HepG2 (cell line): ENCODE results near the gene SMDT1. TPM values are rescaled to one million over a fixed set of nuclear protein-coding genes. Genes with fewer than 3 reads are reported as not detected.

ENCODE experiments used
- DMAP1 ChIP-seq: IDR thresholded peaks from 2 replicates; pipeline ENCODE4 v1.6.1; 2016
- KLF12 ChIP-seq: sonication (generic); formaldehyde crosslinking; IDR thresholded peaks from 2 replicates; pipeline ENCODE4 v1.4.0; 2020; ENCODE audit warnings: missing genetic modification reagents, borderline replicate concordance
- MNT ChIP-seq: fragments of 450-650 bp; IDR thresholded peaks from 2 replicates; pipeline ENCODE4 v1.6.1; 2016
- NCOR1 ChIP-seq: fragments of 200-600 bp; sonication (generic); IDR thresholded peaks from 2 replicates; pipeline ENCODE4 v1.7.0; 2017; ENCODE audit warnings: antibody characterized with exemption, low read length, borderline replicate concordance
- NFE2 ChIP-seq: sonication (generic); formaldehyde crosslinking; IDR thresholded peaks from 2 replicates; pipeline ENCODE4 v1.4.0; 2020; ENCODE audit warnings: missing genetic modification reagents
- POLR2AphosphoS2 ChIP-seq: IDR thresholded peaks from 2 replicates; pipeline ENCODE4 v1.6.1; 2011; ENCODE audit warnings: low read depth, low read length, improper control_type of control experiment
- SAFB2 ChIP-seq: sonication (generic); formaldehyde crosslinking; IDR thresholded peaks from 2 replicates; pipeline ENCODE4 v1.5.1; 2020; ENCODE audit warnings: missing genetic modification reagents, low read depth, mild to moderate bottlenecking, borderline replicate concordance
- SMAD3 ChIP-seq: sonication (generic); formaldehyde crosslinking; IDR thresholded peaks from 2 replicates; pipeline ENCODE4 v1.4.0; 2020; ENCODE audit warnings: missing genetic modification reagents
- SMARCE1 ChIP-seq: fragments of 450-650 bp; IDR thresholded peaks from 2 replicates; pipeline ENCODE4 v1.6.1; 2017; ENCODE audit warnings: borderline replicate concordance
- SMYD3 ChIP-seq: sonication (generic); formaldehyde crosslinking; IDR thresholded peaks from 2 replicates; pipeline ENCODE4 v1.8.1; 2023; ENCODE audit warnings: mild to moderate bottlenecking, missing genetic modification reagents
- SOX5 ChIP-seq: IDR thresholded peaks from 2 replicates; pipeline ENCODE4 v1.6.1; 2016; ENCODE audit warnings: borderline replicate concordance
- ZSCAN25 ChIP-seq: sonication (generic); formaldehyde crosslinking; IDR thresholded peaks from 2 replicates; pipeline ENCODE4 v1.8.0; 2022; ENCODE audit warnings: mild to moderate bottlenecking, missing genetic modification reagents
- polyA plus RNA-seq, 8 experiments: library from polyadenylated mRNA; depleted of rRNA in 3 of 8; stranded (reverse) in 7 of 8; unstranded in 1 of 8; fragments of >200 nt; fragmentation: Illumina TruSeq in 4 of 8; extraction: Trizol in 4 of 8; gene quantifications; 2 replicates each; pipeline versions ENCODE4 v1.2.1 to v1.2.3, GENCODE V29; 2011 to 2016; ENCODE audit warnings: low read depth in 4 of 8, missing spikeins in 1 of 8, mixed read lengths in 1 of 8; ENCODE audit not compliant: insufficient read depth in 1 of 8
- total RNA-seq, 5 experiments: library from RNA; depleted of rRNA; stranded (reverse); fragments of >200 nt; fragmentation: Illumina TruSeq; extraction: Trizol; gene quantifications; 2 replicates each; pipeline ENCODE4 v1.2.3, GENCODE V29; 2016; ENCODE audit warnings: low read depth in 1 of 5
- TF ChIP-seq, protein P1 (sequence below): sonication (generic); formaldehyde crosslinking; IDR thresholded peaks from 2 replicates; pipeline ENCODE4 v1.8.0; 2022; ENCODE audit warnings: missing genetic modification reagents, mild to moderate bottlenecking, borderline replicate concordance
- TF ChIP-seq, protein P2 (sequence below): sonication (generic); formaldehyde crosslinking; IDR thresholded peaks from 2 replicates; pipeline ENCODE4 v1.5.1; 2020; ENCODE audit warnings: missing genetic modification reagents, mild to moderate bottlenecking, borderline replicate concordance
- TF ChIP-seq, protein P3 (sequence below): sonication (generic); formaldehyde crosslinking; IDR thresholded peaks from 2 replicates; pipeline ENCODE4 v1.4.0; 2020; ENCODE audit warnings: mild to moderate bottlenecking, missing genetic modification reagents
- TF ChIP-seq, protein P4 (sequence below): sonication (generic); formaldehyde crosslinking; IDR thresholded peaks from 2 replicates; pipeline ENCODE4 v1.5.1; 2020; ENCODE audit warnings: missing genetic modification reagents, mild to moderate bottlenecking, borderline replicate concordance
- TF ChIP-seq, protein P5 (sequence below): sonication (generic); formaldehyde crosslinking; IDR thresholded peaks from 2 replicates; pipeline ENCODE4 v1.8.0; 2022; ENCODE audit warnings: mild to moderate bottlenecking, missing genetic modification reagents
- TF ChIP-seq, protein P6 (sequence below): sonication (generic); formaldehyde crosslinking; IDR thresholded peaks from 2 replicates; pipeline ENCODE4 v1.5.0; 2020; ENCODE audit warnings: missing genetic modification reagents, mild to moderate bottlenecking, borderline replicate concordance

Gene SMDT1
- total and polyA plus RNA-seq, 2 of the 13 experiments (the other 11 are each of a cell fraction or from before 2014, with no cell fraction given): 8.3 to 26.6 TPM

DNA sequence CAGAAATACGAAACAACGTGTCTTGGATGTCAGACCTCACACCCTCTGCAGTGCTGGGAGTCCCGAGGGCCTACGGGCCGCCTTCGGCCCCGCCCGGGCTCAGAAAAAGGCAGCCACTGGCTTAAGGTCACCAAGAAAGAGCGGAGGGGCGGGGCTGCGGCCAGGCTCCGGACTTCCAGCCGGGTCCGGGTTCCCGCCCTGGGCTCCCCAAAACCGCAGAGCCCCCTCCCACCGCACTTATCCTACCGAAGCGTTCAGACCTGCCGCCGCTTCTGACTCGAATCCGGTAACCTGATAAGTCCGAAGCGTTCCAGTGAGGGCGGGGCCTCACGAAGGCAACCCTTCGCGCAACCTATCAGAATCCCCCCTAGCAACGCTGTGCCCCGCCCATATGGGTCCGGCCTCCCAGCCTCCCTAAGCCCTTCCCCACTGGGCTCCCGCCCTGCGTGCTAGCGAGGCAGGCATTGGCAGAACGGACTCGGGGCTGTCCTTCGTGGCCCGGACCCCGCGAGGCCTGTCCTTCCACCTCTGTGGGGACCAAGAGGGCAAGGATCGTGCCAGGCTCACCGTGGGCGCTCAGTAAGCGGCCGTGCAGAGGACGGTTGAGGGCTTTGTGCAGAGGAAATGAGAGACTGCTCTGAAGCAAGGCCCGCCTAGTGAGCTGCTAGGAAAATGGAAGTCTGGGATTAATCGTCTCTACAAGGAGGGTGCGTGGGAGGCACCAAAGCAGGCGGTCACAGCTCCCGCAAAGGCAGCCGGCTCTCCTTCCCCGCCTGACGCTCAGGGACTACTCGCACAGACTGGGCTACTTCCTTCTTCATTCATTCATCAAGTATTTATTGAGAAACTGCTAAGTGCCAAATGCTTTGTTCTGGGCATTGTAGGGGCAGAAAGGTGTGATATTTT lies 8.7 kb upstream of the SMDT1 start, which contains the start of gene NAGA (continued):
- TF ChIP-seq MNT: no peak
- TF ChIP-seq, protein P1, sequence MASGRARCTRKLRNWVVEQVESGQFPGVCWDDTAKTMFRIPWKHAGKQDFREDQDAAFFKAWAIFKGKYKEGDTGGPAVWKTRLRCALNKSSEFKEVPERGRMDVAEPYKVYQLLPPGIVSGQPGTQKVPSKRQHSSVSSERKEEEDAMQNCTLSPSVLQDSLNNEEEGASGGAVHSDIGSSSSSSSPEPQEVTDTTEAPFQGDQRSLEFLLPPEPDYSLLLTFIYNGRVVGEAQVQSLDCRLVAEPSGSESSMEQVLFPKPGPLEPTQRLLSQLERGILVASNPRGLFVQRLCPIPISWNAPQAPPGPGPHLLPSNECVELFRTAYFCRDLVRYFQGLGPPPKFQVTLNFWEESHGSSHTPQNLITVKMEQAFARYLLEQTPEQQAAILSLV (CRISPR knock-in tag): peak; percentile 63; the same call in 1 of the 2 replicates
- TF ChIP-seq SAFB2: no peak
- TF ChIP-seq, protein P2, sequence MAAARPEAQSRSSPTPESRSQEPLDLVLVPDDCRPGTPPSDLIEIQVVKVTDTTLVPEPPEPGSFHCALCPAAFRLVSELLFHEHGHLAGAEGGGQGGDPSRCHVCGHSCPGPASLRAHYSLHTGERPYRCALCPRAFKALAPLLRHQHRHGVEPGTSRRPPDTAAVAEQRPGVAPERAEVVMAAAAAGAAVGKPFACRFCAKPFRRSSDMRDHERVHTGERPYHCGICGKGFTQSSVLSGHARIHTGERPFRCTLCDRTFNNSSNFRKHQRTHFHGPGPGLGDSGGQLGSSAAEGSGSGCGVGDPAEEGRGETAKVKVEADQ: 0 out of 2 replicates have a peak, but pooled peaks have one; percentile 49
- no peak for TF ChIP-seq SMARCE1
- no peak for TF ChIP-seq POLR2AphosphoS2
- TF ChIP-seq, protein P3, sequence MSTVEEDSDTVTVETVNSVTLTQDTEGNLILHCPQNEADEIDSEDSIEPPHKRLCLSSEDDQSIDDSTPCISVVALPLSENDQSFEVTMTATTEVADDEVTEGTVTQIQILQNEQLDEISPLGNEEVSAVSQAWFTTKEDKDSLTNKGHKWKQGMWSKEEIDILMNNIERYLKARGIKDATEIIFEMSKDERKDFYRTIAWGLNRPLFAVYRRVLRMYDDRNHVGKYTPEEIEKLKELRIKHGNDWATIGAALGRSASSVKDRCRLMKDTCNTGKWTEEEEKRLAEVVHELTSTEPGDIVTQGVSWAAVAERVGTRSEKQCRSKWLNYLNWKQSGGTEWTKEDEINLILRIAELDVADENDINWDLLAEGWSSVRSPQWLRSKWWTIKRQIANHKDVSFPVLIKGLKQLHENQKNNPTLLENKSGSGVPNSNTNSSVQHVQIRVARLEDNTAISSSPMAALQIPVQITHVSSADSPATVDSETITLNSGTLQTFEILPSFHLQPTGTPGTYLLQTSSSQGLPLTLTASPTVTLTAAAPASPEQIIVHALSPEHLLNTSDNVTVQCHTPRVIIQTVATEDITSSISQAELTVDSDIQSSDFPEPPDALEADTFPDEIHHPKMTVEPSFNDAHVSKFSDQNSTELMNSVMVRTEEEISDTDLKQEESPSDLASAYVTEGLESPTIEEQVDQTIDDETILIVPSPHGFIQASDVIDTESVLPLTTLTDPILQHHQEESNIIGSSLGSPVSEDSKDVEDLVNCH: no peak
- TF ChIP-seq KLF12: peak; percentile 58; the same call in 1 of the 2 replicates
- TF ChIP-seq SOX5 (CRISPR knock-in tag): peak; percentile 51; the same call in 1 of the 2 replicates
- TF ChIP-seq NCOR1: no peak; the same call in 1 of the 2 replicates
- no peak; the same call in none of the 2 replicates for TF ChIP-seq ZSCAN25 (CRISPR knock-in tag)
- TF ChIP-seq, protein P4, sequence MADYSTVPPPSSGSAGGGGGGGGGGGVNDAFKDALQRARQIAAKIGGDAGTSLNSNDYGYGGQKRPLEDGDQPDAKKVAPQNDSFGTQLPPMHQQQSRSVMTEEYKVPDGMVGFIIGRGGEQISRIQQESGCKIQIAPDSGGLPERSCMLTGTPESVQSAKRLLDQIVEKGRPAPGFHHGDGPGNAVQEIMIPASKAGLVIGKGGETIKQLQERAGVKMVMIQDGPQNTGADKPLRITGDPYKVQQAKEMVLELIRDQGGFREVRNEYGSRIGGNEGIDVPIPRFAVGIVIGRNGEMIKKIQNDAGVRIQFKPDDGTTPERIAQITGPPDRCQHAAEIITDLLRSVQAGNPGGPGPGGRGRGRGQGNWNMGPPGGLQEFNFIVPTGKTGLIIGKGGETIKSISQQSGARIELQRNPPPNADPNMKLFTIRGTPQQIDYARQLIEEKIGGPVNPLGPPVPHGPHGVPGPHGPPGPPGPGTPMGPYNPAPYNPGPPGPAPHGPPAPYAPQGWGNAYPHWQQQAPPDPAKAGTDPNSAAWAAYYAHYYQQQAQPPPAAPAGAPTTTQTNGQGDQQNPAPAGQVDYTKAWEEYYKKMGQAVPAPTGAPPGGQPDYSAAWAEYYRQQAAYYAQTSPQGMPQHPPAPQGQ (CRISPR knock-in tag): no peak
- TF ChIP-seq DMAP1 (CRISPR knock-in tag): peak; percentile 74; the same call in 1 of the 2 replicates
- TF ChIP-seq, protein P5, sequence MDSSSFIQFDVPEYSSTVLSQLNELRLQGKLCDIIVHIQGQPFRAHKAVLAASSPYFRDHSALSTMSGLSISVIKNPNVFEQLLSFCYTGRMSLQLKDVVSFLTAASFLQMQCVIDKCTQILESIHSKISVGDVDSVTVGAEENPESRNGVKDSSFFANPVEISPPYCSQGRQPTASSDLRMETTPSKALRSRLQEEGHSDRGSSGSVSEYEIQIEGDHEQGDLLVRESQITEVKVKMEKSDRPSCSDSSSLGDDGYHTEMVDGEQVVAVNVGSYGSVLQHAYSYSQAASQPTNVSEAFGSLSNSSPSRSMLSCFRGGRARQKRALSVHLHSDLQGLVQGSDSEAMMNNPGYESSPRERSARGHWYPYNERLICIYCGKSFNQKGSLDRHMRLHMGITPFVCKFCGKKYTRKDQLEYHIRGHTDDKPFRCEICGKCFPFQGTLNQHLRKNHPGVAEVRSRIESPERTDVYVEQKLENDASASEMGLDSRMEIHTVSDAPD (CRISPR knock-in tag): peak; percentile 74; the same call in 1 of the 2 replicates
- no peak for TF ChIP-seq NFE2 (CRISPR knock-in tag)
- TF ChIP-seq SMAD3 (CRISPR knock-in tag): no peak
- peak; percentile 85; the same call in 1 of the 2 replicates for TF ChIP-seq SMYD3 (CRISPR knock-in tag)
- TF ChIP-seq, protein P6, sequence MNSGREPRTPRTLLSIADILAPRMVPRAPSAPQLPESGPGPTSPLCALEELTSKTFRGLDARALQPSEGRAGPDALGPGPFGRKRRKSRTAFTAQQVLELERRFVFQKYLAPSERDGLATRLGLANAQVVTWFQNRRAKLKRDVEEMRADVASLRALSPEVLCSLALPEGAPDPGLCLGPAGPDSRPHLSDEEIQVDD (CRISPR knock-in tag): peak; percentile 95; the same call in 1 of the 2 replicates
